ENCODE data around the gene TRNP1. TPM values are rescaled to one million over a fixed set of nuclear protein-coding genes. Genes with fewer than 3 reads are reported as not detected.

TRNP1 gene
- total RNA-seq, 2 donors from 2014 or later: 14.3 to 21.2 TPM

GRCh38 chr1:26981146-26981846 lies 12.2 kb upstream of the TRNP1 start:
- no peaks in the 10 kb centered on the region for H3K9me3 Mint-ChIP-seq
- H3K36me3 ChIP-seq (ENCODE audit: control insufficient read depth, insufficient read depth, low read length): no peaks in the 10 kb centered on the region
- no peak overlapping the region for H3K27ac ChIP-seq (ENCODE audit: low read depth, low read length)
- H3K4me1 Mint-ChIP-seq: no peaks in the 10 kb centered on the region
- no peak overlapping the region for H3K27ac Mint-ChIP-seq
- no peak overlapping the region for H3K9ac ChIP-seq (ENCODE audit: extremely low read depth, low read length, poor library complexity, severe bottlenecking)
- no peaks in the 10 kb centered on the region for H3K9me3 ChIP-seq (ENCODE audit: control insufficient read depth, low read length)
- no peak for TF ChIP-seq CTCF (conservative IDR thresholded peaks at IDR 0.05)
- H3K27me3 Mint-ChIP-seq (ENCODE audit: insufficient read depth): peaks cover 16% of the 10 kb centered on the region
- DNase-seq: no peak
- WGBS, 2 experiments (ENCODE audit: insufficient coverage in 1 of 2, insufficient read length in 1 of 2): 84 to 90% methylated on average over 3 of the region's 3 CpGs
- no peaks in the 10 kb centered on the region for H3K27me3 ChIP-seq (ENCODE audit: control insufficient read depth, insufficient read depth, low read length, poor library complexity, severe bottlenecking)
- H3K4me3 Mint-ChIP-seq: no peak overlapping the region
- no peaks in the 10 kb centered on the region for H3K4me1 ChIP-seq (ENCODE audit: control insufficient read depth, insufficient read depth, low read length)
- H3K4me3 ChIP-seq (ENCODE audit: low read length): no peak overlapping the region
- H3K36me3 Mint-ChIP-seq (ENCODE audit: low read depth): no peaks in the 10 kb centered on the region

DNA sequence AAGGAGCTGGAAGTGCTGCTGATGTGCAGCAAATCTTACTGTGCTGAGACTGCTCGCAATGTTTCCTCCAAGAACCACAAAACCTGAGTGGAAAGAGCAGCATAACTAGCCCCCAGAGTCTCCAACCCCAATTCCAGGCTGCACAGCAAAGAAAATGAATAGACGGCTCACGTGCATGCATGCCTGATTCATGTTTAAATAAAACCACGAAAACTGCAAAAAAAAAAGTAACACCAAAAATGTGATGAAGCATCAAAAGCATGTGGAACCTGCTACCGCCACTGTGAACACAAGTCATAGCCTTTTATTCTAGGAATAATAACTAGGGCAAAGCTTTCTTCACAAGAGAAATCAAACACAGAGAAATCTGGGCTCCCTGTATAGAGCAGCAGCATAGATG lies 9.6 kb upstream of the TRNP1 start:
- H3K27me3 ChIP-seq (ENCODE audit: control insufficient read depth, insufficient read depth, low read length, poor library complexity, severe bottlenecking): no peaks in the 10 kb centered on the region
- Mint-ChIP-seq H3K9me3 (no peaks in the 10 kb centered on the region), H3K36me3 (ENCODE audit: low read depth) (no peaks in the 10 kb centered on the region), H3K4me1 (no peaks in the 10 kb centered on the region), H3K4me3 (no peak overlapping the region), H3K27ac (no peak overlapping the region), H3K27me3 (ENCODE audit: insufficient read depth) (peaks cover 16% of the 10 kb centered on the region)
- no peak overlapping the region for H3K27ac ChIP-seq (ENCODE audit: low read depth, low read length)
- H3K36me3 ChIP-seq (ENCODE audit: control insufficient read depth, insufficient read depth, low read length): no peaks in the 10 kb centered on the region
- no peak overlapping the region for H3K4me3 ChIP-seq (ENCODE audit: low read length)
- H3K9ac ChIP-seq (ENCODE audit: extremely low read depth, low read length, poor library complexity, severe bottlenecking): no peak overlapping the region
- no peaks in the 10 kb centered on the region for H3K9me3 ChIP-seq (ENCODE audit: control insufficient read depth, low read length)
- no peaks in the 10 kb centered on the region for H3K4me1 ChIP-seq (ENCODE audit: control insufficient read depth, insufficient read depth, low read length)
- no peak for TF ChIP-seq CTCF (conservative IDR thresholded peaks at IDR 0.05)
- WGBS, 2 experiments (ENCODE audit: insufficient coverage in 1 of 2, insufficient read length in 1 of 2): 88 to 97% methylated on average over 5 of the region's 5 CpGs
- DNase-seq: no peak

GRCh38 chr1:26984291-26984690 lies 9.2 kb upstream of the TRNP1 start:
- no peak for TF ChIP-seq CTCF (conservative IDR thresholded peaks at IDR 0.05)
- WGBS, 2 experiments (ENCODE audit: insufficient coverage in 1 of 2, insufficient read length in 1 of 2): 92 to 96% methylated on average over 8 of the region's 8 CpGs
- Mint-ChIP-seq H3K9me3 (no peaks in the 10 kb centered on the region), H3K27me3 (ENCODE audit: insufficient read depth) (peaks cover 16% of the 10 kb centered on the region), H3K36me3 (ENCODE audit: low read depth) (no peaks in the 10 kb centered on the region), H3K27ac (no peak overlapping the region), H3K4me3 (no peak overlapping the region), H3K4me1 (no peaks in the 10 kb centered on the region)
- Histone ChIP-seq H3K4me1 (ENCODE audit: control insufficient read depth, insufficient read depth, low read length) (no peaks in the 10 kb centered on the region), H3K27ac (ENCODE audit: low read depth, low read length) (no peak overlapping the region), H3K9ac (ENCODE audit: extremely low read depth, low read length, poor library complexity, severe bottlenecking) (no peak overlapping the region), H3K4me3 (ENCODE audit: low read length) (no peak overlapping the region), H3K27me3 (ENCODE audit: control insufficient read depth, insufficient read depth, low read length, poor library complexity, severe bottlenecking) (no peaks in the 10 kb centered on the region), H3K36me3 (ENCODE audit: control insufficient read depth, insufficient read depth, low read length) (no peaks in the 10 kb centered on the region), H3K9me3 (ENCODE audit: control insufficient read depth, low read length) (no peaks in the 10 kb centered on the region)
- DNase-seq: no peak

Measured in endodermal cell (in vitro differentiated cells).